ENCODE results near the gene ZNF680. TPM values are rescaled to one million over a fixed set of nuclear protein-coding genes. Genes with fewer than 3 reads are reported as not detected.

Gene ZNF680
- total and polyA plus RNA-seq, 2 experiments from 2014 or later, result 27.3 to 62.5 TPM

- H3K27ac Mint-ChIP-seq, result no peak overlapping the region
- peaks cover 8% of the 10 kb centered on the region; the same call in 1 of the 2 replicates for H3K36me3 ChIP-seq (ENCODE audit: insufficient read depth)
- H2AFZ ChIP-seq, result no peak overlapping the region
- H3K9me2 ChIP-seq (ENCODE audit: insufficient read depth), result no peaks in the 10 kb centered on the region
- ATAC-seq (no peak), DNase-seq (ENCODE audit: low spot score) (no peak)
- H3K27me3 ChIP-seq (ENCODE audit: insufficient read depth), result no peaks in the 10 kb centered on the region
- peaks cover 92% of the 10 kb centered on the region for H3K36me3 Mint-ChIP-seq (ENCODE audit: low read depth)
- no peaks in the 10 kb centered on the region for H3K79me2 ChIP-seq (replicated peaks; ENCODE audit: insufficient read depth)
- no peaks in the 10 kb centered on the region for H3K27me3 Mint-ChIP-seq (ENCODE audit: insufficient read depth, low read depth, poor library complexity)
- no peaks in the 10 kb centered on the region for H3F3A ChIP-seq (replicated peaks; ENCODE audit: low read depth)
- no peaks in the 10 kb centered on the region for H3K4me1 Mint-ChIP-seq
- TF ChIP-seq ETS1 (IDR thresholded peaks at IDR 0.05) (no peak), REST (IDR thresholded peaks at IDR 0.05; ENCODE audit: unreplicated experiment) (no peak), ZNF114 (CRISPR knock-in tag; IDR thresholded peaks at IDR 0.05) (no peak), CTCF (conservative IDR thresholded peaks at IDR 0.05; ENCODE audit: low read depth in 2 of 2) (no peak), JUNB (IDR thresholded peaks at IDR 0.05; ENCODE audit: unreplicated experiment) (no peak), ZNF331 (CRISPR knock-in tag; IDR thresholded peaks at IDR 0.05; ENCODE audit: low read depth) (no peak), EZH2phosphoT487 (IDR thresholded peaks at IDR 0.05; ENCODE audit: unreplicated experiment) (no peak), EZH2 (IDR thresholded peaks at IDR 0.05; ENCODE audit: low read depth, unreplicated experiment) (no peak), POLR2AphosphoS5 (IDR thresholded peaks at IDR 0.05; ENCODE audit: low read depth) (no peak), NANOG (IDR thresholded peaks at IDR 0.05; ENCODE audit: borderline replicate concordance) (no peak), STAT1 (IDR thresholded peaks at IDR 0.05; ENCODE audit: unreplicated experiment) (no peak), ZNF462 (CRISPR knock-in tag; IDR thresholded peaks at IDR 0.05) (no peak), CREB1 (CRISPR knock-in tag; IDR thresholded peaks at IDR 0.05; ENCODE audit: low read depth) (no peak)
- H3K4me3 Mint-ChIP-seq, result no peak overlapping the region
- no peak overlapping the region for H3K4me2 ChIP-seq
- H4K20me1 ChIP-seq (replicated peaks; ENCODE audit: insufficient read depth), result no peaks in the 10 kb centered on the region
- H3K9me3 Mint-ChIP-seq, result peaks cover 72% of the 10 kb centered on the region
- no peaks in the 10 kb centered on the region for H3K4me1 ChIP-seq (ENCODE audit: insufficient read depth)
- H3K27ac ChIP-seq (ENCODE audit: low read depth), result no peak overlapping the region
- H3K4me3 ChIP-seq, result no peak overlapping the region
Measured at GRCh38 chr7:64608116-64608910, 45.4 kb upstream of the ZNF680 start.

Data from GM23338 (cell line).